NCI-H526 (cell line): ENCODE results near the gene ME2.
"Not testable (repeated sequence)": the region's sequence is repeated elsewhere in the genome, so short reads cannot be mapped to it uniquely, and the experiment has no call there.

Experiments used
- DNase-seq, 2 experiments: peaks; one replicate each; lab custom pipeline; 2025; lab: John Stamatoyannopoulos, UW

The ME2 gene

GRCh38 chr18:50973367-50974126, 94.6 kb downstream of the ME2 start:
- no peak for DNase-seq

- DNase-seq: no peak
These were observed 98.3 kb downstream of the ME2 start for GRCh38 chr18:50977037-50977760.

- no peak for DNase-seq
These were observed 102.5 kb downstream of the ME2 start for GRCh38 chr18:50981381-50981780.

- no peak for DNase-seq
These were observed 103.3 kb downstream of the ME2 start for GRCh38 chr18:50982086-50982801.

- no peak for DNase-seq
These were observed 103.9 kb downstream of the ME2 start for GRCh38 chr18:50982802-50983179.

- DNase-seq: no peak
These were observed 107.6 kb downstream of the ME2 start for GRCh38 chr18:50986360-50987087.

GRCh38 chr18:50987261-50987660, 108.3 kb downstream of the ME2 start:
- DNase-seq: no peak

- no peak for DNase-seq
These were observed 110.8 kb downstream of the ME2 start for GRCh38 chr18:50989711-50990110.

- no peak for DNase-seq
These were observed 113.4 kb downstream of the ME2 start for GRCh38 chr18:50992351-50992762.

GRCh38 chr18:50994031-50994430, 115.1 kb downstream of the ME2 start:
- no peak for DNase-seq

- DNase-seq: not testable (repeated sequence)
These were observed 124.3 kb downstream of the ME2 start for GRCh38 chr18:51003174-51003573.
